Kidney (tissue), 14 donors: Measurements from ENCODE around the gene FAM170B. TPM values are rescaled to one million over a fixed set of nuclear protein-coding genes. Genes with fewer than 3 reads are reported as not detected.
A peak's percentile ranks its signal among the peaks of the same experiment; 100 is the strongest.

Experiments used
- DNase-seq, 5 donors: peaks; one replicate each; pipeline ENCODE4 v3.0.0-alpha.2; 2013 to 2020
- FAIRE-seq: peaks from 2 replicates; lab custom pipeline; 2012; peaks lifted over from hg19 to GRCh38; lab: Jason Lieb, UNC
- H3K27ac ChIP-seq, 2 donors: one replicate each; pipeline ENCODE4 v1.7.0; 2013; ENCODE audit warnings: low read depth in 2 of 2, low read length in 2 of 2, inconsistent platforms in 1 of 2
- H3K27me3 ChIP-seq: one replicate; pipeline ENCODE4 v1.7.1; 2013; ENCODE audit warnings: low read length, inconsistent platforms; ENCODE audit not compliant: control insufficient read depth, insufficient read depth
- H3K36me3 ChIP-seq, 3 donors: one replicate each; pipeline versions ENCODE4 v1.7.0 to v1.7.1; 2013; ENCODE audit warnings: low read length in 3 of 3, control low read depth in 1 of 3, inconsistent platforms in 1 of 3; ENCODE audit not compliant: insufficient read depth in 3 of 3, control insufficient read depth in 2 of 3
- H3K4me1 ChIP-seq, 3 donors: one replicate each; pipeline versions ENCODE4 v1.7.0 to v1.7.1; 2013; ENCODE audit warnings: low read length in 3 of 3, inconsistent platforms in 1 of 3, low read depth in 1 of 3; ENCODE audit not compliant: control insufficient read depth in 2 of 3, insufficient read depth in 2 of 3
- H3K4me3 ChIP-seq, 3 donors: one replicate each; pipeline versions ENCODE4 v1.7.0 to v1.8.1; 2013; ENCODE audit warnings: low read length in 3 of 3, control low read depth in 1 of 3, inconsistent platforms in 1 of 3
- H3K9ac ChIP-seq, 3 donors: one replicate each; pipeline versions ENCODE4 v1.7.0 to v1.7.1; 2013; ENCODE audit warnings: low read length in 3 of 3, control low read depth in 1 of 3, inconsistent platforms in 1 of 3
- H3K9me3 ChIP-seq, 3 donors: one replicate each; pipeline versions ENCODE4 v1.7.0 to v1.7.1; 2013; ENCODE audit warnings: low read length in 3 of 3, control low read depth in 1 of 3, inconsistent platforms in 1 of 3; ENCODE audit not compliant: control insufficient read depth in 2 of 3, insufficient read depth in 1 of 3
- intact Hi-C: fragments of 100-400 bp; cut with DNase I; formaldehyde crosslinking; loops from one replicate; pipeline ENCODE4 v1.11.1; 2022
- polyA plus RNA-seq: library from polyadenylated mRNA; stranded (reverse); fragments of 350-450 nt; fragmentation: Illumina TruSeq; extraction: RNeasy Lipid Tissue Mini Kit (QIAGEN cat#74804); gene quantifications from one replicate; pipeline ENCODE4 v1.2.3, GENCODE V29; 2014; ENCODE audit warnings: low read depth, low replicate concordance; ENCODE audit not compliant: insufficient read depth
- total RNA-seq: library from RNA; stranded (reverse); fragmentation: NEBNext Ultra II Directional; extraction: Animal tissue kit (Norgen Biotek cat#: 25700); gene quantifications from one replicate; pipeline ENCODE4 v1.2.1, GENCODE V29; 2021
- TF ChIP-seq, protein P1 (sequence below): IDR thresholded peaks from 3 replicates; pipeline ENCODE4 v1.5.1; 2012; ENCODE audit warnings: mild to moderate bottlenecking, moderate library complexity, borderline replicate concordance; ENCODE audit not compliant: insufficient read depth; ENCODE audit errors: extremely low read depth
- donor health status: control.
- donor health status: control.
- donor health status: control.
- donor health status: control.
- donor health status: control.
- donor health status: DM: yes; HTN: yes; CAD: no.
- donor health status: Normal renal cell carcinoma (clear cell type).

FAM170B gene
- total and polyA plus RNA-seq, 2 donors from 2014 or later: not detected

GRCh38 chr10:49176310-49177268 is 42.8 kb upstream of the FAM170B start:
- TF ChIP-seq, protein P1, sequence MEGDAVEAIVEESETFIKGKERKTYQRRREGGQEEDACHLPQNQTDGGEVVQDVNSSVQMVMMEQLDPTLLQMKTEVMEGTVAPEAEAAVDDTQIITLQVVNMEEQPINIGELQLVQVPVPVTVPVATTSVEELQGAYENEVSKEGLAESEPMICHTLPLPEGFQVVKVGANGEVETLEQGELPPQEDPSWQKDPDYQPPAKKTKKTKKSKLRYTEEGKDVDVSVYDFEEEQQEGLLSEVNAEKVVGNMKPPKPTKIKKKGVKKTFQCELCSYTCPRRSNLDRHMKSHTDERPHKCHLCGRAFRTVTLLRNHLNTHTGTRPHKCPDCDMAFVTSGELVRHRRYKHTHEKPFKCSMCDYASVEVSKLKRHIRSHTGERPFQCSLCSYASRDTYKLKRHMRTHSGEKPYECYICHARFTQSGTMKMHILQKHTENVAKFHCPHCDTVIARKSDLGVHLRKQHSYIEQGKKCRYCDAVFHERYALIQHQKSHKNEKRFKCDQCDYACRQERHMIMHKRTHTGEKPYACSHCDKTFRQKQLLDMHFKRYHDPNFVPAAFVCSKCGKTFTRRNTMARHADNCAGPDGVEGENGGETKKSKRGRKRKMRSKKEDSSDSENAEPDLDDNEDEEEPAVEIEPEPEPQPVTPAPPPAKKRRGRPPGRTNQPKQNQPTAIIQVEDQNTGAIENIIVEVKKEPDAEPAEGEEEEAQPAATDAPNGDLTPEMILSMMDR: no peak
- no peaks in the 10 kb centered on the region for H3K36me3 ChIP-seq
- peaks cover 0 to 7% (median 4%) of the 10 kb centered on the region in 3 donors for H3K4me1 ChIP-seq
- FAIRE-seq (no peak), DNase-seq (no peak)
- no peak overlapping the region for H3K27ac ChIP-seq
- no peak overlapping the region for H3K4me3 ChIP-seq
- H3K9ac ChIP-seq: no peak overlapping the region
- no peaks in the 10 kb centered on the region for H3K9me3 ChIP-seq
- intact Hi-C loops: no loop called here
- no peaks in the 10 kb centered on the region for H3K27me3 ChIP-seq

DNA sequence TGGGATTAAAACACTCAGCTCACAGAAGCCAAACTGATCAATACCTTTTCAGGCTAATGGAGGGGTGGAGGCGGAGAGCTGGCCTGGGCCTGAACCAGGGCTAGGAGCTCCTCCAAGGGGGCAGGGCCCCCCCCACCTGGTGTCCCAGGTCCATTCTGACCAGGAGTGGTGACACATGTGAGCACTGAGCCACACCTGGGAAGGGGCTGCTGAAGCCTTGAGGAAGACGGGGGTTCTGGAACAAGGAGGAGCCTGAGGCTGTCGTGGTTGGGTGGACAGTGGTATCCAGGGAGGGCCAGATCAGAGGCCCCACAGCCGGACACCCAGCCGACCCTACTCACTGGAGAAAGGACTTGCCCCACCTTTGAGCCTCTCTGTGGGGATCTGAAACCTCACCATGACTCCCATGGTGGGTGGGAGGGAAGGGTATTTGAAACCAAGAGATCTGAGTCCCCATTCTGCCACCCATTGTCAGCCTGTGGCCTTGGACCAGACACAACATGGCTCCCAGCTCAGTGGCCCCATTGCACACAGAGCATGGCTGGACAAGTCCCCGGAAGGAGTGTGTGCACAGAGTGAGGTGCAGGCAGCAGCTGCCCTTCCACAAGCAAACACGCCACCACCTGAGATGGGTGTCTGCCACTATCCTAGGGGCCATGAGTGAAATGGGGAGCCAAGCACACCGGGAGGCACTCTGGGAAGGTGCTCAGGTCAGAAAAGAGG is 41.9 kb upstream of the FAM170B start:
- no peak overlapping the region for H3K4me3 ChIP-seq
- TF ChIP-seq, protein P1: no peak
- no peaks in the 10 kb centered on the region for H3K9me3 ChIP-seq
- H3K27ac ChIP-seq: no peak overlapping the region
- intact Hi-C loops: no loop called here
- H3K4me1 ChIP-seq: peaks cover 0 to 7% (median 4%) of the 10 kb centered on the region in 3 donors
- H3K9ac ChIP-seq: no peak overlapping the region
- H3K27me3 ChIP-seq: no peaks in the 10 kb centered on the region
- FAIRE-seq (no peak), DNase-seq (no peak)
- no peaks in the 10 kb centered on the region for H3K36me3 ChIP-seq

DNA sequence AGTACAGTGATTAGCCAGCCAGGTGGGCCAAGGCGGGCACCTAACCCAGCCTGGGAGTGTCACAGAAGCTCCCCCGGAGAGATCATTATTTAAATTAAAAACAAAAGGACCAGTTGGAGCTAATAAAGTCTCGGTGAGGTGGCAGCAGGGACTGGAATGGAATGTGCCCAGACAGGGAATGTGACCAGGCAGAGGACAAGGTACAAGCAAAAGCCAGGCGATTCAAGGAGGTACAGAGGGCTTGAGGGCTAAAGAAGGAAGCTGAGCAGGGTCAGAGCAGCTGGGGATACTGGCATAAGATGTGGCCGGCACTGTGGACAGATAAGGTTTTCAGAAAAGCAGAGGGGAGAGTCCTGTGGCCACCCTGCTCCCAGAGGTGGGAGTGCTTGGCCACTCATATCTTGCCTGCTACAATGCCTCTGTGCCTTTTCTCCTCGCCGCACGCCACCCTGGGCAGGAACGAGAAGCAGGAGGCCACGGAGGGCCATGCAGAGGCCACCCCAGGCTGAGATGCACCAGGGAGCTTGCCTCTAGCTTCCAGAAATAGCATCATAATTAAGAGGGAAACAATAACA is 41.2 kb upstream of the FAM170B start:
- no peaks in the 10 kb centered on the region for H3K27me3 ChIP-seq
- TF ChIP-seq, protein P1: no peak
- H3K9ac ChIP-seq: no peak overlapping the region
- FAIRE-seq (no peak), DNase-seq (peak in 1 of 5 donors; percentile 31)
- H3K4me1 ChIP-seq: peaks cover 0 to 7% (median 4%) of the 10 kb centered on the region in 3 donors
- no peaks in the 10 kb centered on the region for H3K9me3 ChIP-seq
- intact Hi-C loops: no loop called here
- no peak overlapping the region for H3K27ac ChIP-seq
- no peak overlapping the region for H3K4me3 ChIP-seq
- H3K36me3 ChIP-seq: no peaks in the 10 kb centered on the region
